ENCODE results near the gene RFFL.

Gene RFFL

DNA sequence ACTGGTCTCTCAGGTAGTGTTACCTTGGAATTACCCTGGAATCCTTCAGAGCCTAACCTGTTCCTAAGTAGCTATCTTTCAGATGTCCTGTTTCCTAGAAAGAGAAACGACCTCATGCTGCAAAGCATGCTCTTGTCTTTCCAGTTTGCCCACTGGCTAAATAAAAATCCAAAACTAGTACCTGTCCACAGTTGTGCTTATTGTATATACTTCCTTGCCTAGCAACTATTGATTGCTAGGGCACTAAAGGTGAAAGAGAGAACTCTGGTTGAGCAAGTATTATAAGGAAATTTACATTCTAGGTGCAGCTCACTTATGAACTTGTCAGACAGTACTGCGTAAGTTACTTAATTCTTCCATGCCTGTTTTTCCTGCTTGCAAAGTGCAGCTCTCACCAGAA lies 44.7 kb downstream of the RFFL start:
- Histone ChIP-seq H3F3A (ENCODE audit: insufficient read depth, low read length) (no peaks in the 10 kb centered on the region), H3K9me2 (ENCODE audit: low read depth, low read length) (no peaks in the 10 kb centered on the region), H3K36me3 (ENCODE audit: insufficient read depth, low read length) (no peaks in the 10 kb centered on the region), H4K20me1 (ENCODE audit: insufficient read depth, low read length) (no peaks in the 10 kb centered on the region), H3K4me2 (ENCODE audit: low read length) (no peak overlapping the region), H3K9ac (ENCODE audit: low read length) (no peak overlapping the region), H3K4me1 (ENCODE audit: insufficient read depth, low read length, severe bottlenecking) (peaks cover 10% of the 10 kb centered on the region), H3K79me2 (ENCODE audit: insufficient read depth, low read length) (no peaks in the 10 kb centered on the region), H3K27ac (ENCODE audit: low read depth, low read length, poor library complexity, severe bottlenecking) (no peak overlapping the region), H3K9me3 (ENCODE audit: low read length) (no peaks in the 10 kb centered on the region), H2AFZ (ENCODE audit: low read length) (no peak overlapping the region), H3K27me3 (ENCODE audit: insufficient read depth, low read length) (no peaks in the 10 kb centered on the region), H3K4me3 (ENCODE audit: low read depth, low read length, poor library complexity, severe bottlenecking) (no peak overlapping the region)
- no peak for TF ChIP-seq CTCF (IDR thresholded peaks at IDR 0.05; ENCODE audit: low read length)
- no peak for TF ChIP-seq EZH2 (IDR thresholded peaks at IDR 0.05; ENCODE audit: borderline replicate concordance, low read length)

- H3K4me2 ChIP-seq (ENCODE audit: low read length), result no peak overlapping the region
- no peaks in the 10 kb centered on the region for H3F3A ChIP-seq (ENCODE audit: insufficient read depth, low read length)
- H3K9ac ChIP-seq (ENCODE audit: low read length), result no peak overlapping the region
- H3K36me3 ChIP-seq (ENCODE audit: insufficient read depth, low read length), result no peaks in the 10 kb centered on the region
- H3K79me2 ChIP-seq (ENCODE audit: insufficient read depth, low read length), result no peaks in the 10 kb centered on the region
- no peak overlapping the region for H3K27ac ChIP-seq (ENCODE audit: low read depth, low read length, poor library complexity, severe bottlenecking)
- H3K9me2 ChIP-seq (ENCODE audit: low read depth, low read length), result no peaks in the 10 kb centered on the region
- no peaks in the 10 kb centered on the region for H3K27me3 ChIP-seq (ENCODE audit: insufficient read depth, low read length)
- H3K4me1 ChIP-seq (ENCODE audit: insufficient read depth, low read length, severe bottlenecking), result no peaks in the 10 kb centered on the region
- H2AFZ ChIP-seq (ENCODE audit: low read length), result no peak overlapping the region
- H4K20me1 ChIP-seq (ENCODE audit: insufficient read depth, low read length), result no peaks in the 10 kb centered on the region
- H3K4me3 ChIP-seq (ENCODE audit: low read depth, low read length, poor library complexity, severe bottlenecking), result no peak overlapping the region
- no peaks in the 10 kb centered on the region for H3K9me3 ChIP-seq (ENCODE audit: low read length)
- no peak for TF ChIP-seq EZH2 (IDR thresholded peaks at IDR 0.05; ENCODE audit: borderline replicate concordance, low read length)
- TF ChIP-seq CTCF (IDR thresholded peaks at IDR 0.05; ENCODE audit: low read length), result no peak
Measured at GRCh38 chr17:35017021-35017420, 46.5 kb downstream of the RFFL start.

- Histone ChIP-seq H4K20me1 (ENCODE audit: insufficient read depth, low read length) (no peaks in the 10 kb centered on the region), H2AFZ (ENCODE audit: low read length) (no peak overlapping the region), H3K4me2 (ENCODE audit: low read length) (no peak overlapping the region), H3K27me3 (ENCODE audit: insufficient read depth, low read length) (no peaks in the 10 kb centered on the region), H3K9me2 (ENCODE audit: low read depth, low read length) (no peaks in the 10 kb centered on the region), H3K79me2 (ENCODE audit: insufficient read depth, low read length) (no peaks in the 10 kb centered on the region), H3K9ac (ENCODE audit: low read length) (no peak overlapping the region), H3K9me3 (ENCODE audit: low read length) (no peaks in the 10 kb centered on the region), H3K4me1 (ENCODE audit: insufficient read depth, low read length, severe bottlenecking) (no peaks in the 10 kb centered on the region), H3K36me3 (ENCODE audit: insufficient read depth, low read length) (no peaks in the 10 kb centered on the region), H3F3A (ENCODE audit: insufficient read depth, low read length) (no peaks in the 10 kb centered on the region), H3K27ac (ENCODE audit: low read depth, low read length, poor library complexity, severe bottlenecking) (no peak overlapping the region), H3K4me3 (ENCODE audit: low read depth, low read length, poor library complexity, severe bottlenecking) (no peak overlapping the region)
- no peak for TF ChIP-seq EZH2 (IDR thresholded peaks at IDR 0.05; ENCODE audit: borderline replicate concordance, low read length)
- TF ChIP-seq CTCF (IDR thresholded peaks at IDR 0.05; ENCODE audit: low read length), result no peak
Measured at GRCh38 chr17:35016369-35016768, 47.1 kb downstream of the RFFL start.
